PFSK-1 (cell line): Measurements from ENCODE around the gene MAPRE3.

Source experiments
- FOXP2 ChIP-seq: optimal IDR thresholded peaks from 2 replicates; pipeline ENCODE3; 2011; ENCODE audit warnings: borderline replicate concordance, control low read depth, inconsistent platforms; ENCODE audit not compliant: insufficient read depth; ENCODE audit errors: extremely low read length, extremely low read depth
- POLR2AphosphoS5 ChIP-seq: IDR thresholded peaks from 2 replicates; pipeline ENCODE4 v1.6.1; 2012; ENCODE audit warnings: low read depth, mild to moderate bottlenecking, control low read depth, low read length, moderate library complexity
- REST ChIP-seq, 2 experiments: IDR thresholded peaks; 2 replicates each; pipeline versions ENCODE4 v1.6.1 to v1.8.0; 2011 to 2012; ENCODE audit warnings: low read depth in 2 of 2, low read length in 2 of 2, control low read depth in 1 of 2, inconsistent platforms in 1 of 2, mild to moderate bottlenecking in 1 of 2, moderate library complexity in 1 of 2; ENCODE audit not compliant: insufficient read depth in 1 of 2
- SIN3A ChIP-seq: IDR thresholded peaks from 2 replicates; pipeline ENCODE4 v1.6.1; 2012; ENCODE audit warnings: mild to moderate bottlenecking, low read length, moderate library complexity, borderline replicate concordance; ENCODE audit not compliant: insufficient read depth
- TAF1 ChIP-seq: IDR thresholded peaks from 2 replicates; pipeline ENCODE4 v1.6.1; 2012; ENCODE audit warnings: low read length, control low read depth, borderline replicate concordance; ENCODE audit not compliant: insufficient read depth

The MAPRE3 gene

GRCh38 chr2:27006602-27007415, 36.4 kb downstream of the MAPRE3 start:
- TF ChIP-seq REST (IDR thresholded peaks at IDR 0.05; ENCODE audit: insufficient read depth in 1 of 2, low read depth in 2 of 2, low read length in 2 of 2): no peak
- TF ChIP-seq POLR2AphosphoS5: no peak
- TF ChIP-seq TAF1: no peak
- TF ChIP-seq SIN3A: no peak
- TF ChIP-seq FOXP2: no peak

GRCh38 chr2:27007416-27008374, 37.3 kb downstream of the MAPRE3 start:
- TF ChIP-seq FOXP2 (no peak), TAF1 (no peak), POLR2AphosphoS5 (no peak), SIN3A (no peak)

GRCh38 chr2:27008678-27009077, 38.2 kb downstream of the MAPRE3 start:
- TF ChIP-seq SIN3A (no peak), REST (IDR thresholded peaks at IDR 0.05; ENCODE audit: insufficient read depth in 1 of 2, low read depth in 2 of 2, low read length in 2 of 2) (no peak), POLR2AphosphoS5 (no peak), FOXP2 (no peak), TAF1 (no peak)

- TF ChIP-seq TAF1 (no peak), POLR2AphosphoS5 (no peak), SIN3A (no peak), REST (IDR thresholded peaks at IDR 0.05; ENCODE audit: insufficient read depth in 1 of 2, low read depth in 2 of 2, low read length in 2 of 2) (no peak), FOXP2 (no peak)
Observed at GRCh38 chr2:27009083-27009482, 38.6 kb downstream of the MAPRE3 start.

GRCh38 chr2:27009716-27010115, 39.3 kb downstream of the MAPRE3 start:
- TF ChIP-seq TAF1: no peak
- no peak for TF ChIP-seq REST (IDR thresholded peaks at IDR 0.05; ENCODE audit: insufficient read depth in 1 of 2, low read depth in 2 of 2, low read length in 2 of 2)
- no peak for TF ChIP-seq SIN3A
- no peak for TF ChIP-seq POLR2AphosphoS5
- TF ChIP-seq FOXP2: no peak
